ENCODE data around the gene PKNOX2.

Gene PKNOX2

GRCh38 chr11:125367710-125368109 lies 203.2 kb downstream of the PKNOX2 start:
- Histone ChIP-seq H3K27me3 (replicated peaks; ENCODE audit: control insufficient read depth, insufficient read depth, low read length) (peaks cover 2% of the 10 kb centered on the region), H3K4me3 (replicated peaks; ENCODE audit: low read depth, low read length) (no peak overlapping the region), H3K36me3 (ENCODE audit: control insufficient read depth, insufficient read depth, low read length) (no peaks in the 10 kb centered on the region)
- DNase-seq (ENCODE audit: extremely low read depth, insufficient read length): no peak
- no peak for TF ChIP-seq CTCF (IDR thresholded peaks at IDR 0.05; ENCODE audit: insufficient read depth, low read length, poor library complexity, severe bottlenecking)

- DNase-seq (ENCODE audit: extremely low read depth, insufficient read length): no peak
- no peak for TF ChIP-seq CTCF (IDR thresholded peaks at IDR 0.05; ENCODE audit: insufficient read depth, low read length, poor library complexity, severe bottlenecking)
- Histone ChIP-seq H3K27me3 (replicated peaks; ENCODE audit: control insufficient read depth, insufficient read depth, low read length) (peaks cover 2% of the 10 kb centered on the region), H3K4me3 (replicated peaks; ENCODE audit: low read depth, low read length) (no peak overlapping the region), H3K36me3 (ENCODE audit: control insufficient read depth, insufficient read depth, low read length) (no peaks in the 10 kb centered on the region)
These were observed 204.2 kb downstream of the PKNOX2 start for GRCh38 chr11:125368757-125369156.

- no peak for DNase-seq (ENCODE audit: extremely low read depth, insufficient read length)
These were observed 205.3 kb downstream of the PKNOX2 start for GRCh38 chr11:125369808-125370207.

GRCh38 chr11:125370561-125371389 lies 206.2 kb downstream of the PKNOX2 start:
- H3K36me3 ChIP-seq (ENCODE audit: control insufficient read depth, insufficient read depth, low read length): no peaks in the 10 kb centered on the region
- DNase-seq (ENCODE audit: extremely low read depth, insufficient read length): no peak
- H3K4me3 ChIP-seq (replicated peaks; ENCODE audit: low read depth, low read length): no peak overlapping the region
- TF ChIP-seq CTCF (IDR thresholded peaks at IDR 0.05; ENCODE audit: insufficient read depth, low read length, poor library complexity, severe bottlenecking): no peak
- peaks cover 4% of the 10 kb centered on the region for H3K27me3 ChIP-seq (replicated peaks; ENCODE audit: control insufficient read depth, insufficient read depth, low read length)

More at GRCh38 chr11:125369808-125370207, 205.3 kb downstream of the PKNOX2 start:
- H3K4me3 ChIP-seq (replicated peaks; ENCODE audit: low read depth, low read length): no peak overlapping the region
- H3K27me3 ChIP-seq (replicated peaks; ENCODE audit: control insufficient read depth, insufficient read depth, low read length): peaks cover 4% of the 10 kb centered on the region
- H3K36me3 ChIP-seq (ENCODE audit: control insufficient read depth, insufficient read depth, low read length): no peaks in the 10 kb centered on the region
- TF ChIP-seq CTCF (IDR thresholded peaks at IDR 0.05; ENCODE audit: insufficient read depth, low read length, poor library complexity, severe bottlenecking): no peak

- no peak for DNase-seq (ENCODE audit: extremely low read depth, insufficient read length)
- Histone ChIP-seq H3K36me3 (ENCODE audit: control insufficient read depth, insufficient read depth, low read length) (no peaks in the 10 kb centered on the region), H3K27me3 (replicated peaks; ENCODE audit: control insufficient read depth, insufficient read depth, low read length) (peaks cover 4% of the 10 kb centered on the region), H3K4me3 (replicated peaks; ENCODE audit: low read depth, low read length) (no peak overlapping the region)
- no peak for TF ChIP-seq CTCF (IDR thresholded peaks at IDR 0.05; ENCODE audit: insufficient read depth, low read length, poor library complexity, severe bottlenecking)
These were observed 206.9 kb downstream of the PKNOX2 start for GRCh38 chr11:125371431-125371935.
